Hematopoietic multipotent progenitor cell treated with erythropoietin and hydrocortisone succinate and interleukin-3 and kit ligand, for 17 days (in vitro differentiated cells): ENCODE results near the gene STAM.

Experiments used
- DNase-seq: peaks from one replicate; pipeline ENCODE4 v3.0.0-alpha.2; 2015; ENCODE audit warnings: low spot score

Gene STAM

DNA sequence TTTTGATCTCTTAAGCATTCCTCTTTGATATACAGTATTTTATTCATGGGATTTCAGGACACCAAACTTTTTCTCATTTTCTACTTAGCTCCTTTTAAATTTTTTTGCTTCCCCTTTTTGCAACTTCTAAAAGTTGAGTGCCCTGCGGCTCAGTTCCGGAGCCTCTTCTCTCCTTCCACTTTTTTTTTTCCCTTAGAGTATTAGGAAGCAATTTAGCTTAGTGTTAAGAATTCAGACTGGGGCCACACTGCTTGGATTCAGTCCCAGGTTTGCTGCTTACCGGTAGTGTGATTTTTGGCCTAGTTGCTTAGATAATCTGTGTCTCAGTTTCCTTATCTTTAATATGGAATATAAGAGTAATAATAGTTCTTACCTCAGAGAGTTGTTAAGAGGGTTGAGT lies 3.4 kb downstream of the STAM start:
- DNase-seq = peak; percentile 54

GRCh38 chr10:17648243-17649035 lies 4.5 kb downstream of the STAM start:
- peak; percentile 53 for DNase-seq

- no peak for DNase-seq
Observed at GRCh38 chr10:17649052-17649451, 5.1 kb downstream of the STAM start.

DNA sequence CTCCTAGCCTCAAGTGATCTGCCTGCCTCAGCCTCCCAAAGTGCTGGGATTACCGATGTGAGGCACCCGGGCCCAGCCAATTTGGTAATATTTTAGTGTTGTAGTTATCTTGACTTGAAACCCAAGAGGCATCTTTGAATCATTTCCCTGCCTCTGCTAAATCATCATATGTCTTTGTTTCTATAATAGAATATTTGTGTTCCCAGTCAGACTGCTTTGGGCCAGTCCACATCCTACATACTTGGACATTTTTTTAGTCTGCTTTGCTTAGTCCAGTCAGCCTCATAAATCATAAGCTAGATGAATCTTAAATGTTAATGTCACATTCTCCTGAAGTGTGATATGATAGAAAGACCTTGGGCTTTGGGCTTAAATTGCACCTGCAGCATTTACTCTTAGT lies 5.9 kb downstream of the STAM start:
- no peak for DNase-seq

GRCh38 chr10:17650416-17650815 lies 6.5 kb downstream of the STAM start:
- no peak for DNase-seq

DNA sequence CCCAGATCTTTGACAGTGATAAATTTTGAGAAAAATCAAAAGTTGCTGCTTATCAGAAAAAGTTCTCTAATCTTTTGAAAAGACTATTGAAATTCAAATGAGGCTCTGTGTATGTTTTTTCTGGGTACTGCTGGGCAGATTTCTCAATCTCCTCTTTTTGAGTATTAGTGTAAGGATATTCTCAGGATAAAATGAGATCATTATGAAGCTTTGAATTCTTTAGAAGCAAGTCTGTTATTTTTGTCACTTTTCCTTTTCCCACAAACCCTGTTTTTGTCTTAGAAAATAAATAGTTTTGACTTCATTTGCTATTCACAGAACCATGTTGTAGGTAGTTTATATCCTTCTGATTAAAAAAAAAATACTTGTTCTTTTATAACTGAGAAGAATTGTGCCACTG lies 7.9 kb downstream of the STAM start:
- no peak for DNase-seq

DNA sequence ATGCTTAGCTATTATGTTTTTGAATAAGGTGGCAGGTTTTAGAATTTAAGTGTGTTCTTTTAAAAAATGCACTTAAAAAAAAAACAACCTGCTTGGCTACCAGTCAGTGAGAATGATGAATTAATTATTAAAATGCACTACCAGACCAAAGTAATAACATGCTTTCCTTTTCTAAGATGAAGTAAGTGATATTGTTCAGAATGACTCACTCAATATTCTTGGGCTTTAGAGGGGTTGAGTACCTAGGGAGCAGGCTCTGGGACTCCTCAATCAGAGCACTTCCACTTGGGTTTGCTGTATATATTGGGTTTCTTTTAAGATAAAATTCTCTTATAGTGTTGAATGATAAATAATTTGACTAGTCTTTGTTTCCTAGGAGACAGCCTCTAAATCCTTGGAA lies 8.6 kb downstream of the STAM start:
- DNase-seq = peak; percentile 48

GRCh38 chr10:17655009-17655408 lies 11.1 kb downstream of the STAM start:
- DNase-seq = no peak

GRCh38 chr10:17655567-17656146 lies 11.7 kb downstream of the STAM start:
- peak; percentile 46 for DNase-seq

DNA sequence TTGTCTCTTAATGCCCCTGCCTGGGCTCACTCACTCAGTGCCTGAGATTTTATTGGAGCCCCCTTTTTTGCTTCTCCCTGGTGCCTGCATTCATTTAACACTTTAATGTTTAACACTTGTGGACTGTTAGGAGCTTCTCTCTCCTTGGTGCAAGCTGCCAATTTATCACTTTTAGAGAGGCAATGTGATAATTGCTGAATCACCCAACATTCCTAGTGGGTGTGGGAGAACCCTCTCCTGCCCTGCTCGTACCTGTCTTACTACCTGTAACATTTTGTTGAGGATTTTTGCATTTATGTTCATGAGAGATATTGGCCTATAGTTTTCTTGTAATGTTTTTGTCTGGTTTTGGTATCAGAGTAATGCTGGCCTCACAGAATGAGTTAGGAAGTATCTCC lies 13.2 kb downstream of the STAM start:
- peak; percentile 79 for DNase-seq

- peak; percentile 55 for DNase-seq
Observed at GRCh38 chr10:17659365-17659764, 15.4 kb downstream of the STAM start.

- DNase-seq = no peak
Observed at GRCh38 chr10:17660921-17661320, 17.0 kb downstream of the STAM start.

- DNase-seq = no peak
Observed at GRCh38 chr10:17661510-17661909, 17.6 kb downstream of the STAM start.

GRCh38 chr10:17662193-17663138 lies 18.5 kb downstream of the STAM start:
- DNase-seq = peak; percentile 93

DNA sequence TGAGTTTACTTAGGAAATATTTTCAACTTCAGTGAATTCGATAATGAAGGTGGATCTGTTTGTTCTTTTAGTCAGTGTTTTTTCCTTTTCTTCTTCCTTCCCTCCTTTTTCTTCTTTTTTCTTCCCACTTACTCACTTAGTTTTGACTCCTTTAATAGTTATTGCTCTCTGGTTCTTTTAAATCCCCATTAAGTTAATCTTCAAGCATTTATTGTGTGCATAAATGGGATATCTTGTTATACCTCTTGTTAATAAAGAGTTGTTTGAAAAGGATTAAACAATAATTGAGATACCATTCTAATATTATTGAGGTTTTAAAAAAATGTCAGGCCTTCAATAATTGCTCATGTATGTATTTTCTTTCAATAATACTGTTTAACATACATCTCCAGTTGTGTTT lies 19.5 kb downstream of the STAM start:
- no peak for DNase-seq

DNA sequence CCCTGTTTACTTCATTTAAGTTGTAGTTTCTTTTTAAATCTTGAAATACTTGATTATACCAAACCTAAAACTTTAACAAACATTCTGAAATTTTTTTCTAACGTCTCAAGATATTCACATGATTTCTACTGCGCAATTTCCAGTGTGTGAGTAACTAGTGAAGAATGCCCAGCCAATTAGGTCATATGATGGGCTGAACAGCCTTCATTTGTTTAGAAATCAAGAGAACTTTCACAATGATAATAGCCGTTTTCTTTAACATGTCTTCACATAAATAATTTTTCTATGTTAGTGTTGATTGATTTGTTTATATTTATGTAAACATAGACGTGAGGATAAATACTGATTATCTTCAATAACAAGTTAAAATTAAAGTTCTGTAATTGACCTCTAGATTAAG lies 21.8 kb downstream of the STAM start:
- peak; percentile 61 for DNase-seq

- DNase-seq = peak; percentile 75
Observed at GRCh38 chr10:17668435-17669184, 24.7 kb downstream of the STAM start.

DNA sequence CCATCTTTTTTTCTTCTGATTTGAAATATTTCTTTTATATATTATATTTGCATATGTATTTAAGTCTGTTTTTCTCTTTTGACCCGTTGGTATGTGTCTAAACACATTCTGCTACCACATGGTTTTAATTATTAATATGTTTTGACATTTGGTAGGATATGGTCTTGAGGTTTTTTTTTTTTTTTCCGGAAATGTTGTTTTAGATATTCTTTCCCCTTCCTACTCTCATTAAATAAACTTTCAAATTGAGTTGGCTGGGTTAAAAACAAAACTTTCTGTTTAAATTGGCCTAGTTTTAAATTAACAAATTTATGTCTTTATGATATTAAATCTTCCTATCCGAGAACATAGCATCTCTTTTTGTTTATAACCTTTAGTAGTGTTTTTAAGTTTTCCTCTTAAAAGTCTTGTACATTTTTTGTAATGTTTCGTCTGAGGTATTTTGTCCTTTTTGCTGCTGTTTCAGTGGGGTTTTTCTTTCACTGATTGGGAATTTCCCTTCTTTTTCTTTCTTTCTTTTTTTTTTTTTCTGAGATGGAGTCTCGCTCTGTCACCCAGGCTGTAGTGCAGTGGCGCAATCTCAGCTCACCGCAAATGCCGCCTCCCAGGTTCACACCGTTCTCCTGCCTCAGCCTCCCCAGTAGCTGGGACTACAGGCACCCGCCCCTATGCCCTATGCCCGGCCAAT lies 25.4 kb downstream of the STAM start:
- no peak for DNase-seq

GRCh38 chr10:17671307-17671706 lies 27.4 kb downstream of the STAM start:
- no peak for DNase-seq

- DNase-seq = peak; percentile 82
Observed at GRCh38 chr10:17673471-17674061, 29.6 kb downstream of the STAM start.

DNA sequence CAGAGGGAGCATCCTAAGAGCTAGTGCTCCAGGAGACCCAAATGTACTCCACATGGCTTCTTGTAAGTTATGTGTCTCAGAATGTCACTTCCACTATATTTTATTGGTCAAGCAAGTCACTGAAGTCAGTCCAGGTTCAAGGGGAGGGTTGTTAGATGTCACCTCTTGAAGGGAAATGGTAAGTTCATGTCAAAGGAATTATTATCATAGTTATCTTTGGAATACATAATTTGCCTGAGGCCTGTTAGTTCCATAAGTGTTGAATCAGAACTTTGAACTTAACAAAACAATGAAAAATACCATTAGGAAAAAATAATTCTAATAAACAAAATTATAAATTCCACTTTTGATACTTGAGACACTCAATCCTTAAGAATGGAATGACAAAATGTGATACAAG lies 30.6 kb downstream of the STAM start:
- DNase-seq = peak; percentile 48
